CD4-positive, alpha-beta T cell treated with Interferon alpha-2 for 1 hour (primary cell): ENCODE measurements around the gene CAD.
"Not testable (repeated sequence)": the region's sequence is repeated elsewhere in the genome, so short reads cannot be mapped to it uniquely, and the experiment has no call there.

Experiments
- DNase-seq, 2 donors: peaks; one replicate each; pipeline ENCODE4 v3.0.0-alpha.2; 2020 to 2022

The CAD gene

DNA sequence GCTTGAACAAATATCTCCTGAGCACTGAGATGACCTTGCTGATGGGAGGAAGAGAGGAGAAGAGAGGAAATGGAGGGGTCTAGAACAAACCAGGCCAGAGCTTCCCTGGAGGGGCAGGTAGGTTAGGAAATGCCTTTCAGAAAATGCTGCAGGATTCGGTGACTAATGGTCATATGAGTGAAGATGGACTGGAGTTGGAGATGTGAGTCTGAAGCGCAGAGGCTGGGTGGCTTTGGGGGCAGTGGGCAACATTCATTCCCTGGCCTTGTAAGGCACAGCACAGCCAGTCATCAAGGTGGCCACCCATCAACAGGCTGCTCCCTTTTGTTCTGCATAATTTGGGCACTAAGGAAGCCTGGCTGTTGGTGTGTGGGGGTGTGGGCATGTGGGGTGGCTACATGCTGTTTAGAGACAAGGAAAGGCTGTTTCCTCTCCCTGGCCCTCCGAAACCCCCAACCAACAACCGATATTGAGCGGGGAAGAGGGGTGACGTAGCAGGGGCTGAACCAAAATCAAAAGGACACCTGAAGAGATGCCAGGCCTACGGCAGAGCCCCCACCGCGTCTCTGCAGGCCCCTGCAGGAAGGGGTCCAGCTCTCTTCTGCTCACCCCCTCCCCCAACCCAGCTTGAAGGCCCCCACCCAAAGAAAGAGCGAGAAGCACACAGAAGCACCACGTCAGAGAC is 44.2 kb downstream of the CAD start:
- DNase-seq: no peak

DNA sequence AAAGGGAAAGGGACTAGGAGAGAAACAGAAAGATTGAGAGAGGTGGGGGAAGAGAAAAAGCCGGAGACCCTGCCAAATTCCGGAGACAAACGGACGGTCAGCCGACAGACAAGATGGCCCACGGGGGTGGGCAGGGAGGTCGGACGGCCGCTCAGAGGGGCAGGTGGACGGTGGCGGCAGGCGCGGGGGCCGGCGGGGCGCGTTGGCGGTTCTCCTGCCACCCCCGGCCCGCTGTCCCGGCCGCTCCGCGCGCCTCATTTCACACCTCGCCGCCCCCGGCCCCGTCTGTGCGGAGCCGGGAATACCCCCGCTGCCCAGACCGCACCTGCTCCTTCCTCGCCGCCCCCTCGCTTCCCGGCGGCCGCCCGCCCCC is 44.7 kb downstream of the CAD start:
- DNase-seq: no peak

DNA sequence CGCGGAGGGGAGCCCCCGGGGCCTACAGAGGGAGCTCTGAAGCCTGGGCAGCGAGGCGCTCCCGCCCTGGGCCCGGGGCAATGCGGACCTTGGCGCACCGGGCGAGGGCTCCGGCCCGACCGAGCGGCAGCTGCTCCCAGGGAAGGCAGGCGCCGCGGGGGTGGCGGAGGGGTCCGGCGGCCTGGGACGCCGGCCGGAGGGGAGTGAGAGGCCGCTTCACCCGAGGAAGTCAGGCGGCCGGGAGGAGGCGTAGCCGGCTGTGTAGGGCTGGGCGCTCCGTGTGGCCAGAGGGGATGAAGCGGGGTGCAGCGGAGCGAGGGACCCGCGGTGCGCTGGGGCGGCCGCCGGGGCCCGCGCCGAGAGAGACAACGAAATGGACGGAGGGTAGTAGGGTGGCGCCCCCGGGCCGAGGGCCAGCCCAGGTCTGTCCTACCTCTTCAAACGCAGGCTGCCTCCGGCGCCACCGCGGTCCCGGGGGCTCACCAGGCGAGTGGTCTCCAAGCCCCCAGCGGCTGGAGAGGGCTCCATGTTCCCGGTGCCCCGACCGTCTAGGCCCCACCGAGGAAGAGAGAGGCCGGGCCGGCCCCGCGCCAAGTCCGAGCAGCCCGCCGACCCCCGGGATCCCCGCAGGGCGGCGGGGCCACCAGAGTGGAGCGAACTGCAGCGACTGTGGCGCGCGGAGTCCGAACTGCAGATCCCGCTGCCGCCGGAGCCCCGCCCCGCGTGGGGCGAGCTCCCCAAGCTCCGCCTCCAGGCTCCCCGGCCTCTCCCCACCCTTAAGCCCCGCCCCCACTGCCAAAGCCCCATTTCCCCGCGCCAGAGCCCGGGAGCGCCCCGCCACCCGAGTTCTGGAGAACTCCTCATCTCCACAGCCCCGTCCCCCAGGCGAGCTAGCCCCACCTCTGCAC is 45.5 kb downstream of the CAD start, which contains the start of gene SLC30A3:
SLC30A3 (minus strand) TSS at position 669 of the 908 bp plus-strand sequence; CDS start at position 528, 141 bp downstream.
- DNase-seq: peak; percentile 74 to 78

GRCh38 chr2:27263287-27264252 is 46.4 kb downstream of the CAD start:
- no peak for DNase-seq

- DNase-seq: peak in 1 of 2 donors; percentile 10
These were observed 47.1 kb downstream of the CAD start for GRCh38 chr2:27264253-27264752.

GRCh38 chr2:27264753-27265535 is 47.8 kb downstream of the CAD start:
- DNase-seq: peak; percentile 73 to 75

DNA sequence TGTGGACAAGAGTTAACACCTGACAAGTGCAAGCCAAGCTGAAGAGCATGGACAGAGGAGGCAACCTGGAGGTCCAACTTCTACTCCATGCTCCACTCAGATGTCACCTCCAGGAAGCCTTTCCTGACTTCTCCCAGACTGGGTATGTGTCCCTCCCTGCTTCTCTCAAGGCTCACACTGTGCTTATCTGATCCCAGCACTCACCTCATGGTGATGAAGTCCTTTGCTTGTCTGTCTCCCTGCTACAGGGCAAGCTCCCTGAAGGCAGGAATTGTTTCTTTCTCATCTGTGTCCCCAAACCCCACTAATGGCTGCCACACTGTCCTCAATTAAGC is 48.3 kb downstream of the CAD start:
- no peak for DNase-seq

DNA sequence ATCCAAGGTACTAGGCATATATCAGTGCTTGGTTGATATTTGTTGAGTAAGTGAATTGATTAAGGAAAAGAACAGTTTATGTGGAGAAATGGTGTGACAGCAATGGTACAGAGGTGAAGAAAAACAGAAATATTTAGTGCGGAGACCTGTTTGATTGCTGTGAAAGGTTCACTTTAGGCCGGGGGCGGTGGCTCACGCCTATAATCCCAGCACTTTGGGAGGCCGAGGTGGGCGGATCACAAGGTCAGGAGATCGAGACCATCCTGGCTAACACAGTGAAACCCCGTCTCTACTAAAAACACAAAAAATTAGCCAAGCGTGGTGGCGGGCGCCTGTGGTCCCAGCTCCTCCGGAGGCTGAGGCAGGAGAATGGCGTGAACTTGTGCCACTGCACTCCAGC is 51.1 kb downstream of the CAD start:
- DNase-seq: not testable (repeated sequence)

- DNase-seq: no peak
These were observed 53.0 kb downstream of the CAD start for GRCh38 chr2:27270131-27270530.

- DNase-seq: no peak
These were observed 53.5 kb downstream of the CAD start for GRCh38 chr2:27270670-27271069.

- DNase-seq: no peak
These were observed 54.6 kb downstream of the CAD start for GRCh38 chr2:27271631-27272340.

- not testable (repeated sequence) for DNase-seq
These were observed 55.7 kb downstream of the CAD start for GRCh38 chr2:27272537-27273522.

DNA sequence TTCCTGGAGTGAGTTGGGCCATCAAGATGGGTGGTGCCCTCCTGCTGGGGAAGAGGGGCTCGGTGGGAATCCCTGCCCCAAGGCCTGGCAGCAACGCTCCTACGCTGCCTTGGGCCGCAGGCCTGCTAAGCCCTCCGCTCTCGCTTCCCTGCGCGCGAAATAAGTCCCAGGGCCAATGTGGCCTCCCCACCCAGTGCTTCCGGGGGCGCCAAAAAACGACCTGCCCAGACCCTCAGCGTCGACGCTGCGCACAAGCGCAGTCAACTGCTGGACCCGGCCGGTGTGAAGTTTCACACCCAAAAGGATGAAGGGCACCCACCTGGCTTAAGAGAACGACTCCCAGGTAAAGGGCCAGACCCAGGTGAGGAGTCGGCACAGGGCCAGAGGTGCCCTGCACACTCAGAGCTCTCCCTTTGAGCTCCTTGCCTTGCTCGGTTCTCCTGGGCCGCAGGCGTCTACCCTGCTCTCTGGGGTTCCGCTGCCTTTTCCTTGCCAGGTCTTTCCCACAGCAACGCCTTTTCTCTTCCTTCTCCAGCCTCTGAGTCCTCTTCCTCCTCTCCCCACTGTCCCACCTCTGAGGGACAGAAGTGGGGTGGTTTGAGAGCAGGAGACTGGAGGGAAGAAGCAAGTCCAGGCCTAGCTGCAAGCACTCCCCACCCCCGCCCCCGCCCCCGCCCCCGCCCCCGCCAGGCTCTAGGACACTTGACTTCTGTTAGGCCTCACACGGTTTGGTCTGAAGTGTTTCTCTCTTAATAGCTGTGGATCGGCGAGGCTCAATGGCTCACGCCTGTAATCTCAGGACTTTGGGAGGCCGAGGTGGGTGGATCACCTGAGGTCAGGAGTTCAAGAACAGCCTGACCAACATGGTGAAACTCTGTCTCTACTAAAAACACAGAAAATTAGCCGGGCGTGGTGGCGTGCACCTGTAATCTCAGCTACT is 58.3 kb downstream of the CAD start, which contains the start of gene DNAJC5G:
DNAJC5G (plus strand) TSS at position 223 of the 940 bp plus-strand sequence. CDS start 1,296 bp downstream, outside the sequence.
- DNase-seq: no peak

GRCh38 chr2:27278010-27278409 is 60.8 kb downstream of the CAD start:
- no peak for DNase-seq

GRCh38 chr2:27280826-27281225 is 63.7 kb downstream of the CAD start:
- no peak for DNase-seq

- no peak for DNase-seq
These were observed 64.3 kb downstream of the CAD start for GRCh38 chr2:27281442-27281841.

DNA sequence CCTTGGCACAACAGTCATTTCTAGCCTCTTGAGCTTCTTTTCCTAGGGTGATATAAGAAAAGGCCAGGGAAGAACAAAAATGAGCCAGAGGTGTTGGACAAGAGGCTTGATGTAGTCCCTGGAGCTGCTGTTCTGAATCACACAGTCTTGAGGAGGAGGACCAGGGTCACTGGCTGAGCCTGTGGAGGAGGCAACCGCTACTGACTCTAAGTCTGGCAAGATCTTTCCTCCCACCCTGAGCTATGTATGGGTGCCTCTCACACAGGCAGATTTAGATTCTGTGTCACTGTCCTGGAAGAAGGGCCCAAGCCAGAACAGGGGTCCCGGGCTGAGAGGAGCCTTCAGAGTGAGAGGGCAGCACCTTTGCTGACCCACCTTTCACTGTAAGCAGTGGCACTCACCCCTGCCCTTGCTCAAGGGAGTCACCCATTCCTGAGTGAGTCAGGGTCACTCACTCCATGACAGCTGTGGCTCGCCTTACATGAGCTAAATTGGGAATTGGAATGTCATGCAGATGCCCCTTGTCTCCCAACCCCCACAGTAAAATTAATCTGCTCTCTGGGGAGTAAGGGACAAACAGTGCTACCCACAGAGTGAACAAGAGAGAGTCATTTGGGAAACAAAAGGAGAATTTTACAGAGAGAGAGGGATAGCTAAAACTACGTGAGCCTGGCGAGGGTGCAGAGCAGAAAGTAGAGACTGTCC is 64.8 kb downstream of the CAD start, which contains the start of gene TRIM54:
TRIM54 (plus strand) TSS at position 575 of the 705 bp plus-strand sequence. CDS start 303 bp downstream, outside the sequence.
- DNase-seq: no peak

GRCh38 chr2:27282892-27283291 is 65.7 kb downstream of the CAD start:
- no peak for DNase-seq
